Parathyroid adenoma (tissue), 2 donors: ENCODE results near the gene GFER.

Experiments
- H2AFZ ChIP-seq: fragments of 300-600 bp; sonication (generic); one replicate; pipeline ENCODE4 v1.7.0; 2017; ENCODE audit warnings: antibody characterized with exemption, mild to moderate bottlenecking
- H3K27ac ChIP-seq: fragments of 300-600 bp; sonication (generic); one replicate; pipeline ENCODE4 v1.7.0; 2017
- H3K27me3 ChIP-seq: fragments of 300-600 bp; sonication (generic); one replicate; pipeline ENCODE4 v1.7.0; 2017; ENCODE audit warnings: low read length; ENCODE audit not compliant: control insufficient read depth, insufficient read depth
- H3K36me3 ChIP-seq: fragments of 300-600 bp; sonication (generic); one replicate; pipeline ENCODE4 v1.7.0; 2017; ENCODE audit warnings: low read length; ENCODE audit not compliant: control insufficient read depth, insufficient read depth
- H3K4me1 ChIP-seq: fragments of 300-600 bp; sonication (generic); one replicate; pipeline ENCODE4 v1.7.0; 2017; ENCODE audit warnings: control low read depth
- H3K4me2 ChIP-seq: fragments of 300-600 bp; sonication (generic); one replicate; pipeline ENCODE4 v1.7.0; 2017; ENCODE audit warnings: low read length
- H3K4me3 ChIP-seq: fragments of 300-600 bp; sonication (generic); one replicate; pipeline ENCODE4 v1.7.0; 2017; ENCODE audit warnings: low read depth, low read length
- H3K79me2 ChIP-seq: fragments of 300-600 bp; sonication (generic); one replicate; pipeline ENCODE4 v1.7.0; 2017; ENCODE audit warnings: control low read depth
- H3K9ac ChIP-seq: fragments of 300-600 bp; sonication (generic); one replicate; pipeline ENCODE4 v1.7.0; 2017; ENCODE audit warnings: mild to moderate bottlenecking
- H3K9me3 ChIP-seq: fragments of 300-600 bp; sonication (generic); one replicate; pipeline ENCODE4 v1.7.0; 2017; ENCODE audit warnings: low read length; ENCODE audit not compliant: control insufficient read depth
- CTCF ChIP-seq: fragments of 300-600 bp; sonication (generic); IDR thresholded peaks from one replicate; pipeline ENCODE4 v1.7.0; 2017; ENCODE audit warnings: antibody characterized with exemption, mild to moderate bottlenecking
- donor health status: primary hyperparathyroidism.

GFER gene

DNA sequence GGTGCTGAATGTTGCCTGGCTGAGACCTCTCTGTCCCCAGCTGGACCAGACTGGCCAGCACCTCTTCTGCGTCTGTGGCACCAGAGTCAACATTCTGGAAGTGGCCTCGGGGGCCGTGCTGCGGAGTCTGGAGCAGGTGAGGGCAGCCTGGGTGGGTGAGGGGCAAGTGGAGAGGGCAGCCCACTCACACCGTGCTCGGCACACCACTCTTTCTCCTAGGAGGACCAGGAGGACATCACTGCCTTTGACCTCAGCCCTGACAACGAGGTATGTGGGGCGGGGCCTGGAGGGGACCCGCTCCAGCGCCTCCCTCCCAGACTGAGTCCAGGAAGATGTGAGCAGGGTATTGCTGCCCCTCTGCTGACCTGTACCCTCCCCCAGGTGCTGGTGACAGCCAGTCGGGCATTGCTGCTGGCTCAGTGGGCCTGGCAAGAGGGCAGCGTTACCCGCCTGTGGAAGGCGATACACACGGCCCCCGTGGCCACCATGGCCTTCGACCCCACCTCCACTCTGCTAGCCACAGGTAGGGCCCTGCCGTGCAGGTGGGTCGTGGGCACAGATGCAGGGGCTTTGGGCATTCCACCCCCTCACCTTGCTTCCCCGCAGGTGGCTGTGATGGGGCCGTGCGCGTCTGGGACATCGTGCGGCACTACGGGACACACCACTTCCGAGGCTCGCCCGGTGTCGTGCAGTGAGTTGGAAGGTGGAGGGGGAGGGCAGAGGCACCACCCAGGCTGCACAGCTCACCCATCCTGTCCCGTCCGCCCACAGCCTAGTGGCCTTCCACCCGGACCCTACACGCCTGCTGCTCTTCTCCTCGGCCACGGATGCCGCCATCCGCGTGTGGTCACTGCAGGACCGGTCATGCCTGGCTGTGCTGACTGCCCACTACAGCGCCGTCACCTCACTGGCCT lies 9.6 kb upstream of the GFER start:
- no peak overlapping the region for H3K27ac ChIP-seq
- H3K4me2 ChIP-seq, result no peak overlapping the region
- H3K4me1 ChIP-seq, result peaks cover 2% of the 10 kb centered on the region
- H2AFZ ChIP-seq, result no peak overlapping the region
- H3K27me3 ChIP-seq, result no peaks in the 10 kb centered on the region
- no peak overlapping the region for H3K9ac ChIP-seq
- no peak for TF ChIP-seq CTCF
- H3K79me2 ChIP-seq, result peaks cover 9% of the 10 kb centered on the region
- no peaks in the 10 kb centered on the region for H3K36me3 ChIP-seq
- no peaks in the 10 kb centered on the region for H3K9me3 ChIP-seq
- H3K4me3 ChIP-seq, result no peak overlapping the region

DNA sequence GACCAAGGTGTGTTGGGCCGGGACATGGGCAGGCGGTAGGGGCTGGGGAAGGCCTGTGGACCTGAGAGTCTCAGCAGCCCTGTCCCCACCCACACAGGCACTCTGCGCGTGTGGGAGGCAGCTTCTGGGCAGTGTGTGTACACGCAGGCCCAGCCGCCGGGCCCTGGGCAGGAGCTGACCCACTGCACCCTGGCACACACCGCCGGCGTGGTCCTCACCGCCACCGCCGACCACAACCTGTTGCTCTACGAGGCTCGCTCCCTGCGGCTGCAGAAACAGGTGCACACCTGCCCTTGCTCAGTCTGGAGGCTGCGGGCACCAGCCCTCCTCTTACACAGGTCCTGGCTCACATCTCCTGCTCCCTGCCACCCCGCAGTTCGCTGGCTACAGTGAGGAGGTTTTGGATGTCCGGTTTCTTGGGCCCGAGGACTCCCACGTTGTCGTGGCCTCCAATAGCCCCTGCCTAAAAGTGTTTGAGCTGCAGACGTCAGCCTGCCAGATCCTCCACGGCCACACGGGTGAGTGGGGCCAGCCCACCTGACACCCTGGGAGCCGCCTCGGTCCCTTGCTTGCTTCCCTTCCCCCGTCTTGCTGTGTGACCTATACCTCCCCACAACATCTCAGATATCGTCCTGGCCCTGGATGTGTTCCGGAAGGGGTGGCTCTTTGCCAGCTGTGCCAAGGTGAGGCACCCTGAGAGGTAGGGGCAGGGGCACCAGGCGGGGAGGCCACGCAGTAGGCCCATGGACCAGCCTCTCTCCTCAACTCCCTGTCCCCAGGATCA lies 8.4 kb upstream of the GFER start:
- no peak overlapping the region for H3K9ac ChIP-seq
- H3K4me3 ChIP-seq, result no peak overlapping the region
- H3K27ac ChIP-seq, result no peak overlapping the region
- no peaks in the 10 kb centered on the region for H3K36me3 ChIP-seq
- H3K27me3 ChIP-seq, result no peaks in the 10 kb centered on the region
- H3K79me2 ChIP-seq, result peaks cover 9% of the 10 kb centered on the region
- peaks cover 2% of the 10 kb centered on the region for H3K4me1 ChIP-seq
- no peak overlapping the region for H2AFZ ChIP-seq
- no peak for TF ChIP-seq CTCF
- H3K9me3 ChIP-seq, result no peaks in the 10 kb centered on the region
- no peak overlapping the region for H3K4me2 ChIP-seq

- H3K27ac ChIP-seq, result no peak overlapping the region
- H3K4me3 ChIP-seq, result no peak overlapping the region
- H3K27me3 ChIP-seq, result no peaks in the 10 kb centered on the region
- no peak overlapping the region for H2AFZ ChIP-seq
- H3K9me3 ChIP-seq, result no peaks in the 10 kb centered on the region
- no peak for TF ChIP-seq CTCF
- no peaks in the 10 kb centered on the region for H3K36me3 ChIP-seq
- no peak overlapping the region for H3K9ac ChIP-seq
- H3K4me1 ChIP-seq, result peaks cover 2% of the 10 kb centered on the region
- H3K4me2 ChIP-seq, result no peak overlapping the region
- peaks cover 9% of the 10 kb centered on the region for H3K79me2 ChIP-seq
These were observed 7.8 kb upstream of the GFER start for GRCh38 chr16:1976216-1976520.

DNA sequence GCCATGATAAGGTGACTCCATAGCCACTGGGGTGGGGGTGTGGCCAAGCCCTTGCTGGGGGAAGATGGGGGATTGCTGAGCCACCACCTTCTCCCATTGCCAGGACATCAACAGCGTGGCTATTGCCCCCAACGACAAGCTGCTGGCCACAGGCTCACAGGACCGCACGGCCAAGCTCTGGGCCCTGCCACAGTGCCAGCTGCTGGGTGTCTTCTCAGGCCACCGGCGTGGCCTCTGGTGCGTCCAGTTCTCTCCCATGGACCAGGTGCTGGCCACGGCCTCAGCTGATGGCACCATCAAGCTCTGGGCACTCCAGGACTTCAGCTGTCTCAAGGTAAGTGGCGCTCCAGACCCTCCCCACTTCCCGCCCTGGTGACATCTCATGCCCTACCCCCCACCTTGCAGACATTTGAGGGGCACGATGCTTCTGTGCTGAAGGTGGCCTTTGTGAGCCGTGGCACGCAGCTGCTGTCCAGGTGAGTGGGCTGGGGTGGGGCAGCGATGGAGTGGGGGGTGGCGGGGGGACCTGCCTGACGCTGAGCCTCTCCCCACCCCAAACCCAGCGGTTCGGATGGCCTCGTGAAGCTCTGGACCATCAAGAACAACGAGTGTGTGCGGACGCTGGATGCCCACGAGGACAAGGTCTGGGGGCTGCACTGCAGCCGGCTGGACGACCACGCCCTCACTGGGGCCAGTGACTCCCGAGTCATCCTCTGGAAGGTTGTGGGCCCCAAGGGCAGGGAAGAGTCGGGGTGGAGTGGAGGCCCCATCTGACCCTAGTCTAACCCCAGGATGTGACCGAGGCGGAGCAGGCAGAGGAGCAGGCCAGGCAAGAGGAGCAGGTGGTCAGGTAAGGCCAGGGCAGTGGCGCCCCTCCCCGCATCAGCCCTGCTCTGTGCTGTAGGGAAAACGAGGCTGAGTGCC lies 6.8 kb upstream of the GFER start:
- H3K36me3 ChIP-seq, result no peaks in the 10 kb centered on the region
- H3K4me3 ChIP-seq, result no peak overlapping the region
- H3K27ac ChIP-seq, result no peak overlapping the region
- H2AFZ ChIP-seq, result no peak overlapping the region
- H3K9ac ChIP-seq, result no peak overlapping the region
- peaks cover 2% of the 10 kb centered on the region for H3K4me1 ChIP-seq
- no peak for TF ChIP-seq CTCF
- H3K4me2 ChIP-seq, result no peak overlapping the region
- peaks cover 6% of the 10 kb centered on the region for H3K79me2 ChIP-seq
- no peaks in the 10 kb centered on the region for H3K27me3 ChIP-seq
- no peaks in the 10 kb centered on the region for H3K9me3 ChIP-seq
